Breast epithelium (tissue), 4 donors: ENCODE measurements around the gene ZC2HC1B. TPM values are rescaled to one million over a fixed set of nuclear protein-coding genes. Genes with fewer than 3 reads are reported as not detected.

ENCODE experiments used
- DNase-seq, 2 donors: peaks; one replicate each; pipeline ENCODE4 v3.0.0-alpha.2; 2019; ENCODE audit warnings: low spot score in 2 of 2
- H3K27ac ChIP-seq, 2 donors: fragments of 200-600 bp; sonication (generic) in 1 of 2; one replicate each; pipeline ENCODE4 v1.5.1; 2016 to 2019; ENCODE audit warnings: mild to moderate bottlenecking in 1 of 2
- H3K27me3 ChIP-seq, 2 donors: fragments of 200-600 bp; sonication (generic) in 1 of 2; one replicate each; pipeline versions ENCODE4 v1.5.1 to v1.6.0; 2017 to 2019; ENCODE audit warnings: control low read depth in 1 of 2, mild to moderate bottlenecking in 1 of 2
- H3K36me3 ChIP-seq: fragments of 200-600 bp; one replicate; pipeline ENCODE4 v1.5.1; 2019
- H3K4me1 ChIP-seq, 2 donors: fragments of 200-600 bp; sonication (generic); one replicate each; pipeline ENCODE4 v1.5.1; 2016 to 2019; ENCODE audit warnings: control low read depth in 1 of 2
- H3K4me3 ChIP-seq, 3 donors: fragments of 200-600 bp; sonication (generic); 1 replicate in 2 of 3; 2 replicates in 1 of 3; pipeline ENCODE4 v1.5.1; 2016 to 2019; ENCODE audit warnings: mild to moderate bottlenecking in 3 of 3, moderate library complexity in 2 of 3
- H3K9me3 ChIP-seq, 2 donors: fragments of 200-600 bp; sonication (generic) in 1 of 2; one replicate each; pipeline ENCODE4 v1.5.1; 2016 to 2019; ENCODE audit warnings: control low read depth in 1 of 2
- CTCF ChIP-seq, 3 donors: fragments of 450-650 bp; IDR thresholded peaks; one replicate each; pipeline ENCODE4 v1.5.1; 2016 to 2017; ENCODE audit warnings: antibody characterized with exemption in 3 of 3, mild to moderate bottlenecking in 3 of 3, moderate library complexity in 3 of 3
- POLR2A ChIP-seq: fragments of 450-650 bp; IDR thresholded peaks from one replicate; pipeline ENCODE4 v1.6.1; 2016; ENCODE audit warnings: antibody characterized with exemption, mild to moderate bottlenecking, moderate library complexity
- POLR2AphosphoS5 ChIP-seq, 3 donors: sonication (generic); formaldehyde crosslinking; IDR thresholded peaks; one replicate each; pipeline ENCODE4 v1.6.1; 2017; ENCODE audit warnings: antibody characterized with exemption in 3 of 3
- intact Hi-C: fragments of 100-400 bp; cut with DNase I; formaldehyde crosslinking; loops from one replicate; pipeline ENCODE4 v1.15.1; 2023; ENCODE audit warnings: low total_unique reads
- total RNA-seq, 3 donors: library from RNA; depleted of rRNA; stranded (reverse); fragments of >200 nt; gene quantifications; one replicate each; pipeline ENCODE4 v1.1.0, GENCODE V29; 2016

The ZC2HC1B gene
- total RNA-seq = not detected

- intact Hi-C loops = no loop called here
- no peak within 1 kb of the TSS for H3K27ac ChIP-seq
- no peaks in the 10 kb centered on the region for H3K9me3 ChIP-seq
- no peaks in the 10 kb centered on the region for H3K27me3 ChIP-seq
- H3K4me3 ChIP-seq = no peak within 1 kb of the TSS
- TF ChIP-seq CTCF (IDR thresholded peaks at IDR 0.05) (no peak), POLR2A (no peak), POLR2AphosphoS5 (IDR thresholded peaks at IDR 0.05) (no peak)
- H3K36me3 ChIP-seq = no peaks in the 10 kb centered on the region
- DNase-seq = no peak
- no peaks in the 10 kb centered on the region for H3K4me1 ChIP-seq
Observed at GRCh38 chr6:143864234-143864633, at the start of gene ZC2HC1B. Gene ZC2HC1B, plus strand, starts transcription at chr6:143864474. Its CDS starts 66 bp downstream, at chr6:143864540.

GRCh38 chr6:143817621-143818020 is 46.7 kb upstream of the ZC2HC1B start:
- Histone ChIP-seq H3K4me3 (no peak overlapping the region), H3K36me3 (no peaks in the 10 kb centered on the region), H3K27ac (no peak overlapping the region), H3K4me1 (no peaks in the 10 kb centered on the region), H3K9me3 (no peaks in the 10 kb centered on the region), H3K27me3 (no peaks in the 10 kb centered on the region)
- TF ChIP-seq CTCF (IDR thresholded peaks at IDR 0.05) (no peak), POLR2AphosphoS5 (IDR thresholded peaks at IDR 0.05) (no peak), POLR2A (no peak)
- no peak for DNase-seq
- intact Hi-C loops = no loop called here

GRCh38 chr6:143821359-143821758 is 42.9 kb upstream of the ZC2HC1B start:
- Histone ChIP-seq H3K36me3 (no peaks in the 10 kb centered on the region), H3K27ac (no peak overlapping the region), H3K9me3 (no peaks in the 10 kb centered on the region), H3K4me1 (no peaks in the 10 kb centered on the region), H3K27me3 (no peaks in the 10 kb centered on the region), H3K4me3 (no peak overlapping the region)
- TF ChIP-seq POLR2AphosphoS5 (IDR thresholded peaks at IDR 0.05) = no peak
- no peak for DNase-seq
- intact Hi-C loops = no loop called here

GRCh38 chr6:143822584-143823024 is 41.7 kb upstream of the ZC2HC1B start:
- no peak for TF ChIP-seq POLR2A
- no peak for TF ChIP-seq POLR2AphosphoS5 (IDR thresholded peaks at IDR 0.05)
- no peak for TF ChIP-seq CTCF (IDR thresholded peaks at IDR 0.05)
- Histone ChIP-seq H3K27ac (no peak overlapping the region), H3K36me3 (no peaks in the 10 kb centered on the region), H3K27me3 (no peaks in the 10 kb centered on the region), H3K4me1 (no peaks in the 10 kb centered on the region), H3K4me3 (no peak overlapping the region), H3K9me3 (no peaks in the 10 kb centered on the region)
- no peak for DNase-seq
- intact Hi-C loops = no loop called here

GRCh38 chr6:143823548-143823947 is 40.7 kb upstream of the ZC2HC1B start:
- H3K27me3 ChIP-seq = no peaks in the 10 kb centered on the region
- DNase-seq = no peak
- H3K27ac ChIP-seq = no peak overlapping the region
- no peaks in the 10 kb centered on the region for H3K36me3 ChIP-seq
- H3K4me3 ChIP-seq = no peak overlapping the region
- intact Hi-C loops = no loop called here
- TF ChIP-seq POLR2AphosphoS5 (IDR thresholded peaks at IDR 0.05) (no peak), POLR2A (no peak), CTCF (IDR thresholded peaks at IDR 0.05) (no peak)
- no peaks in the 10 kb centered on the region for H3K9me3 ChIP-seq
- H3K4me1 ChIP-seq = no peaks in the 10 kb centered on the region

- intact Hi-C loops = no loop called here
- Histone ChIP-seq H3K9me3 (no peaks in the 10 kb centered on the region), H3K27ac (no peak overlapping the region), H3K4me1 (no peaks in the 10 kb centered on the region), H3K27me3 (no peaks in the 10 kb centered on the region), H3K4me3 (no peak overlapping the region), H3K36me3 (no peaks in the 10 kb centered on the region)
- no peak for TF ChIP-seq CTCF (IDR thresholded peaks at IDR 0.05)
- DNase-seq = no peak
Observed at GRCh38 chr6:143828572-143828971, 35.7 kb upstream of the ZC2HC1B start.
